ENCODE data around the gene PIAS4. TPM values are rescaled to one million over a fixed set of nuclear protein-coding genes. Genes with fewer than 3 reads are reported as not detected.

Gene PIAS4
- total and polyA plus RNA-seq, 2 of the 13 experiments (the other 11 are each of a cell fraction or from before 2014, with no cell fraction given): 9.0 to 20.1 TPM

- peak; percentile 4 for TF ChIP-seq ZNF407 (CRISPR knock-in tag; IDR thresholded peaks at IDR 0.05; ENCODE audit: not compliant biosample characterization)
These were observed 69.5 kb downstream of the PIAS4 start (continued) for GRCh38 chr19:4077007-4077374.

- no peaks in the 10 kb centered on the region for H3K79me2 ChIP-seq (ENCODE audit: insufficient read depth, low read length)
- H3K4me2 ChIP-seq (ENCODE audit: low read depth, low read length): peak overlapping the region; percentile 95
- DNase-seq (ENCODE audit: low spot score) (no peak), FAIRE-seq (no peak), ATAC-seq (peak; percentile 73)
- no peaks in the 10 kb centered on the region for H4K20me1 ChIP-seq (ENCODE audit: insufficient read depth, low read length)
- no peaks in the 10 kb centered on the region for H3K36me3 ChIP-seq (replicated peaks in 1 of 2; ENCODE audit: control insufficient read depth in 1 of 2, insufficient read depth in 2 of 2, low read length in 2 of 2)
- H3K4me1 ChIP-seq (ENCODE audit: insufficient read depth, low read length): peaks cover 37% of the 10 kb centered on the region
- H2AFZ ChIP-seq (ENCODE audit: low read length): peak overlapping the region; percentile 21
- BruUV-seq (replicated peaks): no TSS peak
- H3K27me3 ChIP-seq (ENCODE audit: control insufficient read depth in 1 of 2, insufficient read depth in 2 of 2, low read length in 2 of 2): no peaks in the 10 kb centered on the region
- POLR2A ChIA-PET: interaction anchor here (0.6 to 2.2 kb wide), 8 partner anchors 12 to 145 kb away, joined by 3 to 15 read pairs (median 5); partner anchors contain the start of genes PIAS4 and ZBTB7A
- intact Hi-C loops (cut with micrococcal nuclease; ENCODE audit: unreplicated experiment): no loop called here
- CTCF ChIA-PET (ENCODE audit: low intra/inter-chr PET ratio, low total read pairs): no interaction called here
- peak overlapping the region; percentile 78 to 100 (median 81) for H3K4me3 ChIP-seq (replicated peaks in 1 of 3; ENCODE audit: insufficient read depth in 1 of 3, low read depth in 2 of 3, low read length in 3 of 3)
- in situ Hi-C loops (cut with HindIII; ENCODE audit: extremely low pct_ligation_motif_present, low pct_unique_long_range_greater_than_20kb): no loop called here
- whole genome bisulfite sequencing (ENCODE audit: low lambda C conversion rate): 2% methylated on average over 12 of the region's 33 CpGs
- peak overlapping the region; percentile 41; the same call in 1 of the 2 replicates for H3K9ac ChIP-seq (ENCODE audit: insufficient read depth, low read depth, low read length)
- no peaks in the 10 kb centered on the region for H3K9me3 ChIP-seq (ENCODE audit: low read length)
- no peak overlapping the region for H3K27ac ChIP-seq (ENCODE audit: extremely low read length, insufficient read depth, low read length)
- no peak for TF ChIP-seq HOXA9 (CRISPR knock-in tag; IDR thresholded peaks at IDR 0.05; ENCODE audit: borderline replicate concordance)
- no peak for TF ChIP-seq ZBTB21 (CRISPR knock-in tag; IDR thresholded peaks at IDR 0.05)
- no peak for TF ChIP-seq ZNF691 (CRISPR knock-in tag; IDR thresholded peaks at IDR 0.05; ENCODE audit: borderline replicate concordance, low read depth)
- TF ChIP-seq RFXAP (CRISPR knock-in tag; IDR thresholded peaks at IDR 0.05; ENCODE audit: borderline replicate concordance): no peak
- TF ChIP-seq ZNF660 (CRISPR knock-in tag; IDR thresholded peaks at IDR 0.05; ENCODE audit: borderline replicate concordance, low read depth): no peak
- TF ChIP-seq TCF7L2 (IDR thresholded peaks at IDR 0.05; ENCODE audit: low read depth, low read length): no peak
- no peak for TF ChIP-seq ZNF569 (CRISPR knock-in tag; IDR thresholded peaks at IDR 0.05; ENCODE audit: borderline replicate concordance)
- no peak for TF ChIP-seq DMTF1 (CRISPR knock-in tag; IDR thresholded peaks at IDR 0.05)
These were observed 70.5 kb downstream of the PIAS4 start for GRCh38 chr19:4077800-4078684.

All from HepG2 (cell line).